Ureter (tissue), 1 donor: ENCODE measurements around the gene RIC3. TPM values are rescaled to one million over a fixed set of nuclear protein-coding genes. Genes with fewer than 3 reads are reported as not detected.

Source experiments
- DNase-seq: peaks from one replicate; pipeline ENCODE4 v3.0.0-alpha.2; 2020; ENCODE audit warnings: low spot score
- total RNA-seq: library from RNA; stranded (reverse); gene quantifications from one replicate; pipeline ENCODE4 v1.2.4, GENCODE V29; 2023
- donor health status: DM: yes; HTN: yes; CAD: no.

RIC3 gene
- total RNA-seq, 1 donor from 2014 or later, result 60.8 TPM

DNA sequence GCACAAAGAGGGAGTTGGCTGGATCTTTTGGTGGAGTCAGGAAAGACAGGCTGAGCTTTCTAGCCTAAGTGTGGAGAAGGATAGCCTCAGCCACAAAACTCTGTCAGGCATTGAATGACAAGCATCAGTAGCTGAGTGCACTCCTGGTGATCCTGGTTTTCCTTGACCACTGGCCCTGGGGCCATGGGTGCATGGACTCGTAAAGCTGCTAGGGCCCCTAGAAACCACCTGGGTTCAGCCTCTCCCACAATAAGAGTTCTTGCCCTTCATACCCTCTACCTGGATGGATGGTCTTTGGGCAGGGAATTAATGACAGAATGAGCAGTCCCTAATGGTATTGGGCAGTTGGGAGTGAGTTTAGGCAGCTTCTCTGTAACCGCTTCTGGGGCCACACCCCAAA lies 64.9 kb downstream of the RIC3 start:
- no peak for DNase-seq

DNA sequence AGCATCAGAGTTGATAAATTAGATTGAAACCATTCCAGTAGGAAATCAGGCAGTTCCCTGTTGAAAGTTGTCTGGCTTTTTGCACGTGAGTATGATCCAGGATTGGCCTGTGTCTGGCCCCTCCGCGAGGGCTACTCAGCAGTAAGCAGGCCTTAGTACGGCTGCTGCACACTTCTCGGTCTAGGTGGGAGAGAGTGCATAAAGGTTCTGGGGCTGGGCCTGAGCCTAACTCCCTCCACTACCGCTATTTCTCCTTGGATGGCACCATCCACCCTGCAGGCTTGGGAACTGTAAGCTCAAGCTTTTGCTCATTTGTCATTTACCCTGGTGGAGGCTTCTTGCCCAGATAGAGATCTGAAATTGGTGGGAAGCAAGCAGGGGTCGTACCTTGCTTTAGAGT lies 65.9 kb downstream of the RIC3 start:
- no peak for DNase-seq

DNA sequence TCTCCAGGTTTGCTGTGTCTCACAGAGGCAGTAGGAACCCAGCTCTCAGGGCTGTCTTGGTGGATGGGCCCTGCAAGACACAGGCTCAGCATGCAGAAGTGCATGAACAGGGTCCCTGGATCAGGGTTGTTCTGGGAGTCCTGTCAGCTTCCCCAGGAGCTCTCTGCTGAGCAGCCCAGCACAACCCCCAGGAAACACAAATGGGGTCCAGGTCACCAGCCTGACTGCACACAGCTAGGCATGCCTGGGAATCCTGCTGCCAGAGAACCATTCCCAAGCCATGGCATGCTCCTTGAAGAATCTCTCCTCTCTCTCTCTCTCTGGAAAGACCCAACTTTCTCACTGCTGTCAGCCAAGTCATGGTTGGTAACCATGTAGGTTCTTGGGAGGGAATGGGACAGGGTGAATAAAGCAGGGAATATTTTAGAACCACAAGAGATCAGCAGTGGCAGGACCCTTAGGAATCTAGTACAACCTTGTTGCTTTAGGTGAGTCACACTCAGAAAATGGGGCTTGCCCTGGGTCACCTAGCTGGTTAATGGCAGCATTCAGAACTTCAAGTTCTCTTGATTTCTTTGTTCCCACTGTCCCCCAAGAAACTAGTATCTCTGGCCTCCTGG lies 66.4 kb downstream of the RIC3 start:
- no peak for DNase-seq

DNA sequence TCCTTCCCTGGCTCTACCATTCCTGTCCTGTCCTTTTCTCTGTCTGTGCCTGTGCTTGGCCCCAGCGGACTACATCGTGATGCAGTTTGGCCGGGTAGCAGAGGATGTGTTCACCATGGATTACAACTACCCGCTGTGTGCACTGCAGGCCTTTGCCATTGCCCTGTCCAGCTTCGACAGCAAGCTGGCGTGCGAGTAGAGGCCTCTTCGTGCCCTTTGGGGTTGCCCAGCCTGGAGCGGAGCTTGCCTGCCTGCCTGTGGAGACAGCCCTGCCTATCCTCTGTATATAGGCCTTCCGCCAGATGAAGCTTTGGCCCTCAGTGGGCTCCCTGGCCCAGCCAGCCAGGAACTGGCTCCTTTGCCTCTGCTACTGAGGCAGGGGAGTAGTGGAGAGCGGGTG lies 67.4 kb downstream of the RIC3 start:
- no peak for DNase-seq

DNA sequence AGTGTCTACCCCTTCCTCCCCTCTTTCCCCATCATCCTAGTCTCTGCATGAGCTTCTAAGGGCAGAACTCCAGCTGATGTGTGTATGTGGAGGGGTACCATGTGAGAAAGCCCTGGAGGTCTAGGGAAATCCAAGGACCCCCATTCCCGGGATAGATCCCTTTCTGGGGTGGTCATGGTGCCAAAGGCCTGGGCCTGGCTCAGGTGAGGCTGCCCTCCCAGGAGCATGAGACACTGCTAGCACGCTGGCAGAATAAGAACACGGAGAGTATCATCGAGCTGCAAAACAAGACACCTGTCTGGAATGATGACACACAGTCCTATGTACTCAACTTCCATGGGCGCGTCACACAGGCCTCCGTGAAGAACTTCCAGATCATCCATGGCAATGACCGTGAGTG lies 68.2 kb downstream of the RIC3 start:
- DNase-seq, result peak; percentile 33

DNA sequence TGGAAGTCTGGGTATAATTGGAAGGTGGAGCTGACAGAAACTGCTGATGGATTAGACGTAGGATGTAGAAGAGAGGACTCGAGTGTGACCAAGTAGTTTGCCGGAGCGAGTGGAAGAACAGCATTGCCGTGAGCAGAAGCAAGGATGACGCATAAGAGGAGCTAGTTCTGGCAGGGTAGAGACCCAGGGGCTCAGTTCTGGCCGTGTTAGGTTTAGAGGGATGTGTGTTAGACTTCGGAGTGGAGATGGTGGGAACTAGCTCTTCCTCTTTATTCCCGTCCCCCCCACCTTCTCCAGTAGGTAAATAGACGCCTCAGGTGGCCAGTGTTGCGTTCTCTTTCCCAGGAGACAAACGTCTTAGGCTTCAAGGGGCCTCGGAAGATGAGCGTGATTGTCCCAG lies 68.7 kb downstream of the RIC3 start:
- peak; percentile 28 for DNase-seq

DNA sequence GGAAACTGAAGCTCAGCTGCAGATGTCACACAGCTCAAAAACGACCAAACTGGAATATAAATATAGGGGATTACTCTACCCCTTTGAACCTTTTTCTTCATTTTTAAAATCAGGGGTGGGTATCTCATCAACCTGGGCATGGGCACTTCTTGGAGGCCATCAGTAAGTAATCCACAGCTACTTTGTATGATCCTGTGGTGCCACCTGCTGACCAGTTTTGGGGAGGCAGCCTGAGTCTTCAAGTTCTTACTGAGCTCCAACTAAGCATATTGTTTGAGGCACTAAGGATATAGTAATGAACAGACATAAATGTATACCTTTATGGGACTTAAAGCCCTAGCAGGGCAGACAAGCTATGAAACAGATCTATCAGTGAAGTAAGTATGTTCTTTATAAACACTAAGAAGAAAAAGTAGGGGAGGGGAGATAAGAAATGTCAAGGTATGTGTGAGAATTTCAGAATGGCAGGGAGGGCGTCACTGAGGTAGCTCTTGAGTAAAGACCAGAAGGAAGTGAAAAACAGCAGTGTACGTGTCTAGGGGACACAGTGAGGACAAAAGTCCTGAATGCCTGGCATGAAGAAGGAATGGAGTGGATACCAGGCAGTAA lies 69.4 kb downstream of the RIC3 start:
- peak; percentile 75 for DNase-seq

DNA sequence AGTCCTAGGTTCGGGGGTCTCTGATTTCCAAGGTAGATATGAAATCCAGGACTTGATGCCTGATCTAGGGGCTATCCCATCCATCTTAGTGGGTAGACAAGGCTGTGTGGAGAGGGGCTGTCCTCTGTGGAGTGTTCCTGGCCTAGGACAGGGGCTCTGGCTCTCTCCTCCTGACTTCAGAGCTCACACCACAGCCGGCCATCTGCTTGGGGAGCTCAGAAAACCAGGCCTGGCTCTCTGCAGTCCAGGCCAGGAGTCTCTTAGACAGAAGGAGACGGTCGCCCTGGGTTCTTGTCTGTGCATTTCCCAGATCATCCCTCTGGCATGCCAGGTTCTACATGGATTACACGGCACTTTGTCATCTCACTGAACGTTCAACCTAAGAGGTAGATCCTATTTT lies 69.9 kb downstream of the RIC3 start:
- DNase-seq, result no peak

DNA sequence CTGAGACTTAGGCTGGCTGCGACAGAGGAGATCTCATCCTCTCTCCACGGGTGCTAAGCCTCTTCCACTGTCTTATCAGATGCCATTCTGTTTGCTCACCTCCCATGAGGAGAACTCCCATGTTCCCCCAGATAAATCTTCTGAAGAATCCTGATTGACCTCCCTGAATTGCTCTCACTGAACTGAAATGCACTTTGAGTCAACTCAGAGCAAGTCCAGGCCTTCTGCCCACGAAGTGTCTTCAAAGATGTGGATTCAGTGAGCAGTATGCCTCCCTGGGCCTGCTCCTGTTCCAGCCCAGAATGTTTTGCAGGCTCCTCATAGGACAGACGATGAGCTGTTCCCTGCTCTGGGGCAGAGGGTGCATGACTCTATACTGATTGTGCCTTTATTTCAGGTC lies 70.5 kb downstream of the RIC3 start:
- no peak for DNase-seq

DNA sequence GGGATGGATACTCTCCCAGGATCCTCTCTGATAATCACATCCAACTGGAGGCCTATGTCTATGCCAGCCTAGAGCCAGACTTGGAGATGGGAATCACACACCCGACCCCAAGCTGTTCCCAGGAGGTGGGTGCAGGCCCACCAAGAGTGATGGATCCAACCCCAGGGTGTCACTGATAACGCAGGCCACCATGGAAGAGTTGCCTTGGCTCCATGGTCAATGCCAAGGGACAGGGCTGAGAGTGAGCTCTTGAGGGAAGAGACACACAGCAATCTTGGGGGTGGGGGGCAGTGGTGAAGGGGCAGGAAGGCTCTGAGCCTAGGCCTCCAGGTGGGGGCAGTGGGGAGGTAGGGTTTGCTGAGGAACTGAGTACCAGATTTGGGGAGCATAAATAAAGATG lies 70.9 kb downstream of the RIC3 start:
- no peak for DNase-seq

DNA sequence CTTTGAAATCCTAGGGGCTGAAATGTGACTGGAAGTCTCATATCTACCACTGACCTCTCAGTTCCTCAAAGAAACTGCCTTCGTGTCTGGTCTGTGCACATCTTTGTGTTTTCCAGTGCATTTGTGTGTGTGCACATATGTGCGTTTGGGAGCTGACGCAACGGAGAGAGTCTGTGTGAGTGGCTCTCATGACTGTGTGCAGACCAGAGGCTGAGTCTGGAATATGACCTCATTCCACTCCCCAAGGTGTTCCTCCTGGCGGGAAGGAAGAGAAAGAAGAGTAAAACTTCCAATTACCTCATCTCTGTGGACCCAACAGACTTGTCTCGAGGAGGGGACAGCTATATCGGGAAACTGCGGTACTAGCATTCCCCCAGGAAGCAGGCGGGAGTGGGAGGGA lies 71.4 kb downstream of the RIC3 start:
- DNase-seq, result no peak

DNA sequence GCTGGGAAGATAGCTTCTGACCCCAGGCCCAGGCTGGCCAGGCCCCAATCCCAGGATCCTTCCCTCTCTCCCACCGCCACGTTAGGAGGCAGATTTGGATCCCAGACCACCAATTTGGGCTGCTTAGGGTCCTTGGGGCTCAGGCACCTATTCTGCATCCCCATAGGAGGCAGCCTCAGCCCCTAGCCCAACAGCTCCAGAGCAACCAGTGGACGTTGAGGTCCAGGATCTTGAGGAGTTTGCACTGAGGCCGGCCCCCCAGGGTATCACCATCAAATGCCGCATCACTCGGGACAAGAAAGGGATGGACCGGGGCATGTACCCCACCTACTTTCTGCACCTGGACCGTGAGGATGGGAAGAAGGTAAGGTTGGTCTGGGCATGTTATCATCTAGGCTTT lies 71.8 kb downstream of the RIC3 start:
- DNase-seq, result no peak

DNA sequence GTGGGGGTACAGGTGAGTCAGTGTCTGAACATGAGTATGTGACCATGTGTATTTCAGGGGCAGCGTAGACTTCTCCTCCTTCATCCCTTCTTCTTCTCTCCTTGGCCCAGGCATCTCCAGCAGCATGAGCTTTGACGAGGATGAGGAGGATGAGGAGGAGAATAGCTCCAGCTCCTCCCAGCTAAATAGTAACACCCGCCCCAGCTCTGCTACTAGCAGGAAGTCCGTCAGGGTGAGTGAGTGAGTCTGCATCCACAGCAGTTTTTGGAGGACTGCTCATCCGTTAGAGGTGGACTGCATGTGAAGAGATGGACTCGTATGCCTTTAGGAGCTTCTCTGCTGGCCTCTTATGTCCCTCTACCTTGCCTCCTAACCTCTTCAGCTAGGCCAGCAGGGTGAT lies 72.2 kb downstream of the RIC3 start:
- peak; percentile 26 for DNase-seq

DNA sequence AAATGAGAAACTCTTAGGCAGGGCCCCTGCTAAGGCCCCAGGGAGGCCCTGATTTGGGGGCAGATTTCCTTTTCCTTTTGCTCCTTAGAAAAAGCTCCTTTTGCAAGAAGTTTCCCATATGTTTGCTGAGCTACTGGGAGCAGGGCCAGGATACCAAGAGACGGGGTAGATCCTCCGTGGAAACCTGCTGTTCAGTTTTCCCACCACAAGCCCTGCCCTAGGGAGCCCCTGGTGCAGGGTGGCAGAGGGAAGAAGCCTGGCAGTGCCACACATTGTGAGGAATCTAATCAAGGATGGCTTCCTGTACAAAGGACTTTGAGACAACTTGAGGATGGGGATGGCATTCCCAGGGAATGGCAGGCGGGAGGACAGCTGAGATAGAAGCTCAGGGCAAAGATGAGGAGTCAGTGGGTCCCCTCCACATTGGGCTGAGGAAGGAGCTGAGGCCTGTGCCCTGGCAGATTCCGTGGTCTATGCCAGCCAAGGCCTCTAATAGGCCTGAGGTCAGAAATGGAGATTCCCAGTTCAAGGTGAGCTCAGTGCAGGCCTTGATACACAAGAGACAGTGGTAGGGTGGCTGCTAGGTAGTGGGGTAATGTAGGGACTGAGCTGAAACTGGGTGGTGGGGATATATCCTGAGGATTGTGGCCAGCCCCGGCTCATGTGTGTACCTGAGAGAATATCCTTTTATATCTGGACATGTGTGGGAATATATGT lies 72.9 kb downstream of the RIC3 start:
- peak; percentile 29 for DNase-seq

DNA sequence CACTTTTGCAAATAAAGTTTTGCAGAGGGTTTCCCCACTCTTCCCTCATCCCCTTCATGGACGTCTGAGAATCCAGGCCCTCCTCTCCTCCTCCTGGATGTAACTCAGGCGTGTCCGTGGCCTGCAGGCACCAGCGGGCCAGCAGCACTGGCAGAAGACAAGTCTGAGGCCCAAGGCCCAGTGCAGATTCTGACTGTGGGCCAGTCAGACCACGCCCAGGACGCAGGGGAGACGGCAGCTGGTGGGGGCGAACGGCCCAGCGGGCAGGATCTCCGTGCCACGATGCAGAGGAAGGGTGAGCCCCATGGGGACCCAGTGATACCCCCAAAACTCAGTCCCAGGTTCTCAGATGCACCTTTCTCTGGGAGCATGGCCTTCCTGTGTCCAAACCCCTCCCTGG lies 73.5 kb downstream of the RIC3 start:
- DNase-seq, result peak; percentile 36

DNA sequence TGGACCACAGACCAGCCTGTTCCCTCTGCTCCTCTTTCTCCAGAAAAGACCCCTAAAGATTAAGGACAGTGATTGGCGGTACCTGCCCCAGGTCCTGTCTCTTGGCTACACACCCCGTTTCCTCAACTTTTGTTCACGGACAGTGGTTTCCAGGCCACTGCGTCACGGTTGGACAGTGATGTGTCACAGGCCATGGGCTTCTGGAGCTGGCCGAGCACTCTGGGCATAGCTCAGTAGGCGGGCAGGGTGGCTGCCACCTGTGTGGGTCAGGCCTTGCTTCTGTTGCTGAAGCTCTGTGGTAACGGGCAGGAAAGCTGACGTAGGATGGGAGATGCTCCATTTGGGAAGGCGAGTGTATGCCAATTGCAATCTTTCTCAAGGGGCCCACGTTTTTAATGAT lies 74.2 kb downstream of the RIC3 start:
- DNase-seq, result peak; percentile 40

DNA sequence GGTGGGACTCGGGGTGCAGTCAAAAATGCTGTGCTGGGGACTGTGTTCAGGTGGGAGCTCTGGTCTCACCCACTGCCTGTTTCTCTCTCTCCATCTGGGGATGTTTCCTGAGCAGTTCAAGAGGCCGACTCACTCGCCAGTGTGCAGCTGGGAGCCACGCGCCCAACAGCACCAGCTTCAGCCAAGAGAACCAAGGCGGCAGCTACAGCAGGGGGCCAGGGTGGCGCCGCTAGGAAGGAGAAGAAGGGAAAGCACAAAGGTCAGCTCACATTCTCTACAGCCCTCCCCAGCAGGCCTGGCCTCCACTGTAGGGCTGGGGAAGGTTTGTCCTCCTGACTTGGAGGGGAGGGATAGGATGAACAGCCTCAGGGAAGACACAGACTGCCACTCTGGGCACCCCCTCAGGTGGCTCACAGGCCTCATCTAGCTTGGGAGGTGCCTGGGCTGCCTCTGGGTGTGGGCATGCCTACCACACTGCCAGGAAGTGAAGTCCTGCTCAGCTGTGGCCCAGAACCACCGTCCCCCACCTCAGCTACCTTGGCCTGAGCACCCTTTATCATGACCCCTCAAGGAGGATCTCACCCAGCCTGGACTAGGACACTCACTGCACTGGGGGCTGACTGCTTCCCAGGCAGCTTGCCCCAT lies 74.8 kb downstream of the RIC3 start:
- DNase-seq, result peak; percentile 37

DNA sequence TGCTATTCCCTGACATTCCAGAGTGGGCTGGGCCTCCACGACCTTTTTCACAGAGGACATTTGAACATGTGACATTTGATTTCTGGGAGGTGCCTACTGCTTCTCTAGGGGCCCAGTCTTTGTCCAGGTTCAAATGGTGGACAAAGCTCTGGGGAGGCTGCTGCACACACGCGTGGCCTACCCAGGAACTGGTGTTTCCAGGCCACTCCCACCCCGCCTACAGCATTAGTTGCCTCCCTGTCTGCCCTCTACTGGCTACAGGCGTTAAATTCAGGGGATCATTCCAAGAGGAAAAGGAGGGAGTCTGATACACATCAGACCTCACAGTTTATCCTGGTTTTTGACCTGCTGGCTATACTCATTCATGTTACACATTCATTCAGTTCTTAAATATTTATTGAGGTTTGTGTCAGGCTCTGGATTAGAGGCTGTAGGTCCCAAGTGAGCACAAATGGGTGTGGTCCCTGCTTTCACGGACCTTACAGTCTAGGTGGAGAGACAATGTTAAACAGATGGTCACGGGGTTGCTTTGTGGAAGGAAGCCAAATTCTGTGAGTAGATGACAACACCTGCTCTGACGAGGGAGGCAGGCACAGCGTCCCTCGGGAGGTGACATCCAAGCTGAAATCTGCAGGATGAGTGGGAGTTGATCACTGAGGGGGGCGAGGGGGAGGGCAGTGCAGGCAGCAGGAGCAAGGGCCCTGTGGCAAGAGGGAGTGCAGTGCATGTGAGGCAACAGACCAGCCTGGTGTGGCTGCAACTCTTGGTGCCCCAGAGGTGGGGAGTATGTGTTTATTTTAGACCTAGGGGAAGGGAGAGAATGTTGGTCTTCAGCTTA lies 76.0 kb downstream of the RIC3 start:
- peak; percentile 74 for DNase-seq

DNA sequence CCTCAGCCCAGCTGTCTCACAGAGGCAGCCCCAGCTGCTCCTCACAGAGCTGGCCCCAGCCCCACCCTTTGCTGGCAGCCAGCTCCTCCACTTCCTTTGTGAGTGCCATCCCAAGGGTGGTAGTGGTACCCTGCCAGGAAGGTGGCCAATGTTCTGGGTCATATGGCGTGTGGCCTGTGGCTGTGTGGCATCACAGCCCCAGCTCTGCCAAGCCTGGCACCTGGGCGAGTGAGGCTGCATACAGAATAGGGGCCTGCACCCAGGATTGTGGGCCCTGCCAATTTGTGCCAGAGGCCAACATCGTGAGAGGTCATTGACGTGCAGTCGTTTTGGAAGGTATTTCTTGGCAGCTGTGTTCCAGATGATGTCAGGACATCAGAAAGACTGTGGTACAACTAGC lies 77.1 kb downstream of the RIC3 start:
- peak; percentile 28 for DNase-seq

DNA sequence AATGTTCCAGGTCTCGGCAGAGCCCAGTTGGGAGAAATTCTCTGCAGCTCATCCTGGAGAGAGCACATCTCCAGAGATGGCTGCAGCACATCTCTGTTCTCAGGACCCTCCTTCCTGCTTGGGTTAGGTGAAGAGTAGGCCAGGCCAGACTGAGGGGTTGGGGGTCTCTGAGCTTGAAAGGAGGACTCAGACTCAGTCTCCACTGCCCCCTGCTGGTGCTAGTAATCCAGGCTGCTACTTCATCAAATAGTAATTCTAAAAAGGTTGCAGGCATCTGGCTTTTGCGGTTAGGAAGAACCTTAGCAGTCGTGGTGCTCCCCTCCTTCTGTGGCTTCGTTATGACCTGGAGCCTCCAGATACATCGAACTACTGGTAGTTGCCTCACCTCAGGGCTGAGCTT lies 78.1 kb downstream of the RIC3 start:
- DNase-seq, result no peak

DNA sequence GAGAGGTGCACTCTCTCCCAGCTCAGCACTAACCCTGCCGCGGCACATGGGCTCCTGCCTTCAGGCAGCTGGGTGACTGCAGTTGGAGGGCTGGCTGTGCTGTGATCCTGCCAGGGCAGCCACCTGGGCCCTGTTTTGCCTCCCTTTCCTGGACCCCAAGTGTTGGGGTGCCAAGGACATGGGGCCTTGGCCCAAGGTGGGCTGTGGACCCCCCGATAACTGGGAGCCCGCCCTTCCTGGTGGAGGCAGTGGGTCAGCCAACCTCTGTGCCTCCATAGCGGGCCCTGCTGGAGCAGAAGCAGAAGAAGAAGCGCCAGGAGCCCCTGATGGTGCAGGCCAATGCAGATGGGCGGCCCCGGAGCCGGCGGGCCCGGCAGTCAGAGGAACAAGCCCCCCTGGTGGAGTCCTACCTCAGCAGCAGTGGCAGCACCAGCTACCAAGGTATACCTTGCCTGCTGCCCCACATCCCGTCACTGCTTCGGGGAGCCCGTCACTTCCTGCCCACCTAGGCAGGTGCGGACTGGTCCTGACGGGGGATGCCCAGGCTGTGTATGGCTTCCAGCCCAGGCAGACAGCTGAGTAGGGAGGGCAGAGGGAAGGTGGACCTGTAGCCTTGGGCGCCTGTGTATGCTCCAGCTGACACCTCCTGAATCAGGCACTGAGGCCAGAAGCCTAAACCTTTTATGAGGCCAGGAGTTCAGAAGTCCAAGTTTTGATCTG lies 78.9 kb downstream of the RIC3 start:
- DNase-seq, result no peak
